Stimulated activated CD4-positive, alpha-beta T cell treated with anti-CD3 and anti-CD28 coated beads, Interleukin-1b, Interleukin-23, amount 100 ng/mL, for 24 hours (primary cell): ENCODE results near the gene MEGF6.
A peak's percentile ranks its signal among the peaks of the same experiment; 100 is the strongest.
"Not testable (repeated sequence)": the region's sequence is repeated elsewhere in the genome, so short reads cannot be mapped to it uniquely, and the experiment has no call there.

Source experiments
- DNase-seq, 4 experiments: peaks; one replicate each; pipeline ENCODE4 v3.0.0-alpha.2; 2020; ENCODE audit warnings: low read depth in 4 of 4, low spot score in 1 of 4

The MEGF6 gene

GRCh38 chr1:3577711-3578432 lies 33.4 kb downstream of the MEGF6 start:
- no peak for DNase-seq

- DNase-seq, result no peak
These were observed 34.0 kb downstream of the MEGF6 start for GRCh38 chr1:3577300-3577699.

- no peak for DNase-seq
These were observed 35.3 kb downstream of the MEGF6 start for GRCh38 chr1:3575993-3576392.

GRCh38 chr1:3575515-3575914 lies 35.8 kb downstream of the MEGF6 start:
- not testable (repeated sequence) for DNase-seq

- DNase-seq, result no peak
These were observed 37.8 kb downstream of the MEGF6 start for GRCh38 chr1:3573500-3573899.

- DNase-seq, result not testable (repeated sequence)
These were observed 38.7 kb downstream of the MEGF6 start for GRCh38 chr1:3572638-3573037.

GRCh38 chr1:3571263-3571662 lies 40.0 kb downstream of the MEGF6 start:
- no peak for DNase-seq

- DNase-seq, result no peak
These were observed 41.0 kb downstream of the MEGF6 start for GRCh38 chr1:3570066-3570986.

- DNase-seq, result no peak
These were observed 41.9 kb downstream of the MEGF6 start for GRCh38 chr1:3569436-3569835.

- DNase-seq, result no peak
These were observed 42.4 kb downstream of the MEGF6 start for GRCh38 chr1:3568815-3569435.

GRCh38 chr1:3566951-3567804 lies 44.1 kb downstream of the MEGF6 start:
- no peak for DNase-seq

GRCh38 chr1:3566003-3566885 lies 45.1 kb downstream of the MEGF6 start:
- no peak for DNase-seq

- DNase-seq, result peak in 2 of 4 experiments; percentile 16 to 26
These were observed 46.1 kb downstream of the MEGF6 start for GRCh38 chr1:3564921-3565831.

GRCh38 chr1:3563610-3564009 lies 47.7 kb downstream of the MEGF6 start:
- no peak for DNase-seq

- no peak for DNase-seq
These were observed 48.2 kb downstream of the MEGF6 start for GRCh38 chr1:3563125-3563524.

- DNase-seq, result no peak
These were observed 48.6 kb downstream of the MEGF6 start for GRCh38 chr1:3562712-3563111.

- DNase-seq, result no peak
These were observed 49.6 kb downstream of the MEGF6 start for GRCh38 chr1:3561702-3562101.

GRCh38 chr1:3560981-3561380 lies 50.3 kb downstream of the MEGF6 start:
- DNase-seq, result no peak
